GM21381 (cell line): ENCODE results near the gene DAPK2.
A peak's percentile ranks its signal among the peaks of the same experiment; 100 is the strongest.
"Not testable (repeated sequence)": the region's sequence is repeated elsewhere in the genome, so short reads cannot be mapped to it uniquely, and the experiment has no call there.

ENCODE experiments used
- ATAC-seq: cut with Tn5 transposase; IDR thresholded peaks from one replicate; pipeline ENCODE4 v1.9.1; 2021; ENCODE audit warnings: mild to moderate bottlenecking, moderate library complexity; ENCODE audit not compliant: unreplicated experiment

DAPK2 gene

DNA sequence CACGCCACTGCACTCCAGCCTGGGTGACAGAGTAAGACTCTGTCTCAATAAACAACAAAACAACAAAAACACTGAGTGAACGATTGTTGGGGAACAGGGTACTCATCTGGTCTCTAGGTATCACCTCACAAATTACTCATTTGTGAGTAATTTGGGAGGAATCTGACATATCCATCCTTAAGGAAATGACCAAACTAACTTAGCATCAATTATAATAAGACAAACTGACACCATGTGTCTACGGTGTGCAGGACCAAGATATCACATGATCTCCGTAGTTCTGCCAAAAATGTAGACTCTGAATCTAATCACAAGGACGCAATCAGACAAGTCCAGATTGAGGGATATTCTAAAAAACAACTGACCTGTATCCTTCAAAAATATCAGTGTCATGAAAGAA, 12.0 kb upstream of the DAPK2 start:
- no peak for ATAC-seq

DNA sequence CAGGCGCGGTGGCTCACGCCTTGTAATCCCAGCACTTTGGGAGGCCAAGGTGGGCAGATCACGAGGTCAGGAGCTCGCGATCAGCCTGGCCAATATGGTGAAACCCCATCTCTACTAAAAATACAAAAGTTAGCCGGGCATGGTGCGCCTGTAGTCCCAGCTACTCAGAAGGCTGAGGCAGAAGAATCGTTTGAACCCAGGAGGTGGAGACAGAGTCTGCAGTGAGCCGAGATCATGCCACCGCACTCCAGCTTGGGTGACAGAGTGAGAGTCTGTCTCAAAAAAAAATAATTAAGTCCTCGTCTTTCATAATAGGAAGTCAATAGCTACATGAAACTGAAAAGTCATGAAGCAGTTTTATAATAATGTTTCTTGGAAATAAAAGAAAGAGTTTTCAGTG, 7.4 kb upstream of the DAPK2 start:
- not testable (repeated sequence) for ATAC-seq

DNA sequence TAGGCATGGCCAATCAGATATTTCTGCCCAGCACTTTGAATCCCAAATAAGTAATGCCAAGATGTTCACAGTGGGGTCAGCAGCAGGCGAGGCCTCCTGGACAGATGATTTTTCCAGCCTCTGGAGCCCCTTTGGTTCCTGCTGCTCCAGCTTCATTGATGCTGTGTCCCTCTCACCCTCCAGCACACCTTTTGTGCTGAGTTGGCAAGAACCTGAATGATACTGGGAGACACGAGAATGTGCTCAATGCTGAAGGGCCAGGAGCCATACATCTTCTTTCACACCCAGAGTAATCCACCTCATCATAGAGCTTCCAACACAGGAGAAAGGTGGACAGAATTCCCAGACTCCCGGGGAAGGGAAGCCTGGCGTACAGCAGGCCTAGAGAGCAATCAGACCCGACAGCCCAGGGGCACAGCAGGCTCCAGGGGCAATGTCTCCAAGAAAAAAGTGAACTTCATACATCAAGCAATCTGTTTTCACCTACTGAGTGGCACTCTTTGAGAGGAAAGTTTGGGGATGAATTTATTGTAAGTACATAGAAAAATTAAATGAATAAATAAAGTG, 6.7 kb upstream of the DAPK2 start:
- ATAC-seq = no peak

DNA sequence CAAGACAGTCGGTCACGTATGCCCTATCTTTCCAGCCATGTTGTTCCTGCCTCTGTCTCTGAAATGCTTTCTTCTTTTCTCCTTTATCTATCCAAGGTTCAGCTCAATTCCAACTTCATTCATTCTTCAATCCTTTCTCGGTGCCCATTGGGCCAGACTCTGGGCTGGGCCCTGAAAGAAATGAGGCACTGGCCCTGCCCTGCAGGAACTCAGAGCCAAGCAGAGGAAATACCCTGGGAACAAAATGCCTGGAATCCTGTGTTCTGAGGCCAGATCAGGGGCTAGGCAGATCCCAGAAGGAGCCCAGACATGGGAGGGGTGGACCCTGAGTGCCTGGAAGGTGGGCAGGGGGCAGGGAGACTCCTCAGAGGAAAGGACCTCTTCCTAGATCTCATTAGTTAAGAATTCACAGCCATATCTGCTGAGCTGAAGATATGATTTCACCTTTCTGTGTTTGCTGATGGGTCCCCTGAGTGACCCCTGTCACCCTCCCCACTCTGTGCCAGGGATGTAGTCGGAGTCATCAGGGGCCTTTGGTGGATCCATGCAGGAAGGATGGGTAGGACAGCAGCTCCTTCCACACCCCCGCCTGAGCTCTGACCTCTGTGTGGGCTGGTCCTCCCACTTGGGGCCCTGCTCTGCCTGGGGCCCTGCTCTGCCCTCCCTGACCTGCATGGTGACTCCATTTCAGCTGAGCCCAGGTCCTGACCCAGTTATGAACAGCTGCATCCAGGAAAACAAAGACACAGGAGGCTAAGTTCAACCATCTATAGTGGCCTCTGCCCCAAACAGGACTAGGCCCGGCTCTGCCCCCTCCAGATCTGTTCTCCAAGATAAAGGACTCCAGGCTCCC, 5.3 kb upstream of the DAPK2 start:
- ATAC-seq = no peak

GRCh38 chr15:64051093-64051402, 4.8 kb upstream of the DAPK2 start:
- ATAC-seq = no peak

GRCh38 chr15:64050281-64051092, 4.2 kb upstream of the DAPK2 start:
- no peak for ATAC-seq

DNA sequence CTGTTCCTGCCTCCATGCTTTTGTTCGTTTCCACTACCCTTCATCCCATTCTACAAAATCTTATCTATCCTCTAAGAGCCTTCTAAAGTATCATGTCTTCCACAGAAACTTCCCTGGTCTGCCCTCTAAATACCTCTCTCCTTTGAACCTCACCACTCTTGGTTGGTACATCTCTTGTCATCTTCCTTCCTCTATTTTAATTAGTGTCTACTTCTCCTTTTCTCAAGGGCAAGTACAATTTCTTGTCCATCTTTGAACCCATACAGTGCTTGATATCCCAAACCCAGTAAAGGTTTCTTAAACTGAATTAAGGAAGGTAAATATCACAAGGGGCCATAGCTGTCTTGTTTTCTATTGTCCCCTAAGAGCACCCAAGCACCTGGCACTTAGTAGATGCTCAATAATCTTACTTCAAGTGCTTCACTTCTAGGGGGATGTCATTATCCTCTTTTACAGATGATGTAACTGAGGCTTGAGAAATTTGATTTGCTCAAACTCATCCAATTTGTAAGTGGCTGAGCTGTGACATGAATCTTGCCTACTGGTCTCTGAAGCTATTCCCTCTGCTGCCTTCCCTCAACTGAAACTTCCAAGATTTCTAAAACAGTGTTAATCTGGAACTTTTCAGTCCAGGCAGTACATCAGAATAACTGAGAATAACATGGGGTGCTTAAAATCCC, 2.6 kb upstream of the DAPK2 start:
- no peak for ATAC-seq

DNA sequence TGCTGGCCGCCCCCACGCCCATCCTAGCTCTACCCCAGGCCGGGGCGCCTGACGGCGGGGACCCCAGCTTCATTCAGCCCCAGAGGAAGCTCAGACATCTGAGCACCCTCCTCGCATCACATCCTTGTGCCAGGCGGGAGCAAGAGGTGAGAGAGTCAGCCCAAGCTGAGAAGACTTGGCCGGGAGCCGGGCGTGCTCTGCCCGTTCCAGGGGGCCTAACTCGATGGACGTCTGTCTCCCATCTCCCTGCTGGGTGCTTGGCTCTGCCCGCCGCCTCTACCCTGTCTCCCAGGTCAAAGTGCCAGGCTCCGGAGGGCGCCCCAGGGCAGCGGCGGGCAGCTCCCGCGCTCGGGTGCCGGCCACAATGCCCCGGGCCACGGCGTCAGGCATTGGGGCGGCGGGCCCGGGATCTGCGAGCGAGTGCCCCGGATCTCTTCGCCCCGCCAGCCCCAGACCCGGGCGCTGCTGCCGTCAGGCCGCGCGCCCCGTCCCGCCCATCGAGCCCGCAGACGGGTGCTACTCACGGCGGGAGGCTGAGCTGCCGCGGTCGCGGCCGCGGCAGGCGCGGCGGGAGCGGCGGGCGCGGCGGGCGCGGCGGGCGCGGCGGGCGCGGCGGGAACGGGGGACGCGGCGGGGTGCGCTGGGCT, 388 bp downstream of the DAPK2 start:
- peak; percentile 22 for ATAC-seq

GRCh38 chr15:64045101-64045435, 1.2 kb downstream of the DAPK2 start:
- ATAC-seq = no peak

DNA sequence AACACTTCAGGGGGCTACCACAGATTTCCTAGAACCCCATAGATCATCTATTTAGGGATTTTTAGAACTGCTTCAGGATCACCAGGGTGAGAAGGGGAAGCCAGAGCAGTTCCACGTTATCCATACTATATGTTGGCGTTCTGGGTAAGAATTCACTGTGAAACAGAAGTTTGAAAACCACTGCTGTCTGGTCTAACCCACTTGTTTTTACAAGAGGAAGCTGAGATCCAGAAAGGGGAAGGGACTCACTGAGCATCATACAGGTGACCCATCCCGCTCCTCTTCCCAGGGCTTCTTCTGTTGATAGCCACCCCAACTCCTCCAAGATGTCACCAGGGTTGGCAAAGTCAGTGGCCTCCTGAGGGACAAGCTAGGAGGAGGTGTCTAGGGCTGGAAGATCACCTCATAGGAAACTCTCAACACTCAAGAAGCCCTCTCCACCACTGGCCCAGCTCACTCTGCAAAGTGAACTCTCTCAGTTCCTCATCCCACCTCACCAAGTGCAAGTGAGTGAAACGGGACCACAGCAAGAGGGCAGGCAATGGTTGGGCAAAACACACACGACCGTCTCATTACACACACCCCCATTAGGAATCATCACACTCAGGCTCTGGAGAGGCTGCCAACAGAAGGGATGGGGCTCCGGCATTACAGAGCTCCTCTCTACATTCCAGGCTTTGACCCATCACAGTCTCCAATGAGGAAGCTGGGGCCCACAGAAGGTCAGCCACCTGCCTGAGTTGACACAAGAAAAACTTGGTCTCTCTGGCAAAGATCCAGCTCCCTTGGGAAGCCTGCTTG, 1.8 kb downstream of the DAPK2 start:
- ATAC-seq = no peak

DNA sequence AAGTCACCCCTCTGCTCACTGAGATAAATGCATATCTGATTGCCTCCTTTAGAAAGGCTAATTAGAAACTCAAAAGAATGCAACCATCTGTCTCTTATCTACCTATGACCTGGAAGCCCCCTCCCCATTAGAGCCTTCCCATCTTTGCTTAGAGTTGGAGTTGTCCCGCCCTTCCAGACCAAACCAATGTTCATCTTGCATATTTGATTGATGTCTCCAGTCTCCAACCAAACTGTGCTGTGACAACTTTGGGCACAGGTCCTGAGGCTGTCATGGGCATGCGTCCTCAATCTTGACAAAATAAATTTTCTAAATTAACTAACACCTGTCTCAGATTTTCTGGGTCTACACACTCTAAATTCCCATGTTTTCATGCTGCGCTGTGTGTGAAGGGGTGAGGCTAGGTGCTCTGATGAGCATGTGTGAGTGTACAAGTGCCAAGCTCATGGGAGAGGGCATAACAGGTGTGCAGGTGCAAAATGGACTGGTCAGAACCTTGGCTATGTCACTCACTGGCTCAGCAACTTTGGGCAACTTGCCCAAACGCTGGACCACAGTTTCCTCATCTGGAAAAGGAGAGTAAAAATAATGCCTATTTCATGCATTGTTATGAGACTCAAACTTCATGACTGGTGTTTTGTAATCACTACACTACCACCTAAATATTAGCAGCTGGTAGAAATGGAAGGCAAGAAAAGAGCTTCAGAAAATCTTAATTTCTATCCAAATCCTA, 7.2 kb downstream of the DAPK2 start:
- ATAC-seq = no peak

- no peak for ATAC-seq
These were observed 8.3 kb downstream of the DAPK2 start for GRCh38 chr15:64037966-64038365.

DNA sequence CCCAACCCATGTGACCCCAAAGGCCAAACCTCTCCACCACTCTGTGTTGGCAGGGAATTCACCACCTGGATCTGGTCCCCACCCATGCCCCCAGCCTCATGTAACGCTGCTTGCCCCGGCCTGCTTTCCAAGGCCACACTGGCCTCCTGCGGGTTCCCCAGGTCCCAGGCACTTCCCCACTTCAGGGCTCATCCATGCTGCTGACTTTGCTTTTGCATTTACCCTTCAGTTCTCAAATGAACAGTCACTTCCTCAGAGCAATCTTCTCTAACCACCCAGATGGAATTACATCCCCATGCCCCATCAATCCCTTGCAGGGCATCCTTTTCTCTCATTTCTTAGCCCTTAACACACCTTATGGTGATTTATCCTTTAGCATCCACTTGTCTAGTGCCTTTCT, 9.2 kb downstream of the DAPK2 start:
- ATAC-seq = no peak

DNA sequence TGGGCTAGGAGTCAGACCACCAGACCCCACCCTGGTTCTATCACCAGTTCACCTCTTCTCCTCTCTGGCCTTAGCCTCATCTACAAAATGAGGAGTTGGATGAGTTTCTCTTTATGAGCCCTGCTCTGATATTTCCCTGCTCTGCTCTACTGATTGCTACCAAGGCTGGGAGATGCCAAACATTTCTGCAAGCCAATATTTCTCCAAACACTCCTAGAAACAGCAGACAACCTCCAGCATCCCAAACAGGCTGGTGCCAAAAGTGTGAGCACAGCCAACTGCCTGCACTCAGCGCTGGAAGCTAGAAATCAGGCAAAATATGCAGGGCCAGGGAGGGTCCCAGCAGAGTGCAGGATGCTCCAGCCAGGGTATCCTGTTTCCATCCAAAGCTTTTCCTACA, 10.8 kb downstream of the DAPK2 start:
- ATAC-seq = no peak

DNA sequence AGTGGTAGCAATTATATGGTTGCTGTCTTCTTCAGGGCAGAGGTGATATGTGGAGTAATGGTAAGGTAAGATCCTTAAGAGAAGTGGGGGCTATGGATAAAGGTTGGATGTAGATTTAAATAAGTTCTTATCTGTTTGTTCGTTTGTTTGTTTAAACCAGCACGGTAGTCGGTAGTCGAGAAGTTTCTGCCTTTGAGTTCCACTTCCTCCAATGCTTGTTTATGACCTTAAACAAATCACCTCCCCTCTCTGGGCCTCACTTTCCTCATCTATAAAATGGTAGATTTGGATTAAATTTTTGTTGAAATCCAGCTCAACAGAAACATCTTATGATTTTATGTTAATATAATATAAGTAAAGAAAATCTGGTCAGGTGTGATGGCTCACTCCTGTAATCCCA, 11.8 kb downstream of the DAPK2 start:
- no peak for ATAC-seq

- no peak for ATAC-seq
These were observed 14.0 kb downstream of the DAPK2 start for GRCh38 chr15:64032329-64032728.

GRCh38 chr15:64030123-64030522, 16.2 kb downstream of the DAPK2 start:
- ATAC-seq = no peak

- ATAC-seq = no peak
These were observed 16.7 kb downstream of the DAPK2 start for GRCh38 chr15:64029633-64030032.

DNA sequence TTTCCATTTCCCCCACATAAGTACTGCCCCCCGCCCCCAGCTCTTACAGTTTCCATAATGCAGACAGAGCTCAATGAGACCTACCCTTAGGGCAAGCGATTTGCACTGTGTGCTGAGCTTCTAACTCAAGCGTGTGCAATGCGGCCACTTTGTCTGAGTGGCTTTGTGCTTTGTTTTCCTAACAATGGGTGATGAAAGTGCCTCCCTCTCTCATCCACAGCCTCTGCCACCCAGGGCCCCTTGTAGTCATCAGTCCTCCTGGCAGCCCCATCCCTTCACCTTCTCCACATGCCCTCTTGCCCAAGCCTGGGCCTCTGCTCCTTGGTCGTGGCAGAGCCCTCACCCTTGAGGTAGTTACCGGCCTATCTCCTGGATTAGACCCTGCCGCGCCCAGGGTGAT, 17.2 kb downstream of the DAPK2 start:
- ATAC-seq = no peak

GRCh38 chr15:64026591-64026990, 19.7 kb downstream of the DAPK2 start:
- ATAC-seq = no peak
